Esophagus (tissue), 2 donors: ENCODE results near the gene ARID5B. TPM values are rescaled to one million over a fixed set of nuclear protein-coding genes. Genes with fewer than 3 reads are reported as not detected.

Experiments
- polyA plus RNA-seq, 2 donors: library from polyadenylated mRNA; stranded (reverse); fragments of 200-250 nt; gene quantifications; one replicate each; pipeline ENCODE4 v1.2.3, GENCODE V29; 2013
- donor health status: healthy with polysubstance abuse.
- donor health status: Bipolar disorder and iron deficiency.

Gene ARID5B
- polyA plus RNA-seq, 2 donors, result 6.7 to 7.7 TPM

Other genes starting within 250 kb of the ARID5B start
- gene CABCOCO1, start 238.8 kb upstream of the ARID5B start, polyA plus RNA-seq, result under 1 TPM in 1 of 2 donors, not detected in 1; 0.35 TPM